SIG-M5 (cell line): ENCODE results near the gene IDH1.
"Not testable (repeated sequence)": the region's sequence is repeated elsewhere in the genome, so short reads cannot be mapped to it uniquely, and the experiment has no call there.

Experiments
- DNase-seq: peaks from one replicate; lab custom pipeline; 2025; lab: John Stamatoyannopoulos, UW

IDH1 gene

DNA sequence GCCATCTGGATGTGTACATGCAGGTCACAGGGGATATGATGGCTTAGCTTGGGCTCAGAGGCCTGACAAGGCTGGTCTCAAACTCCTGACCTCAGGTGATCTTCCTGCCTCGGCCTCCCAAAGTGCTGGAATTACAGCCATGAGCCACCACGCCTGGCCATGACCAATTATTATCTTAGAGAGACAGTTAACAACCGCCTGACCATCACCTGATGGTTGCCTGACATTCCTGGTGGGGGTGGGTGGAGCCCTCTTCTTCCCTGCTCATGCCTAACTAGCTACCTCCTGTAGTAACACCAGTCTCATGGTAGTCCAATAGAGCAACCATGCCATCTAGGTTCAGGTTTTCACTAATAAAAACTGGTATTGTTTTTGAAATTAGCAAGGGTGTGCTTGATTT is 33.0 kb downstream of the IDH1 start:
- not testable (repeated sequence) for DNase-seq

DNA sequence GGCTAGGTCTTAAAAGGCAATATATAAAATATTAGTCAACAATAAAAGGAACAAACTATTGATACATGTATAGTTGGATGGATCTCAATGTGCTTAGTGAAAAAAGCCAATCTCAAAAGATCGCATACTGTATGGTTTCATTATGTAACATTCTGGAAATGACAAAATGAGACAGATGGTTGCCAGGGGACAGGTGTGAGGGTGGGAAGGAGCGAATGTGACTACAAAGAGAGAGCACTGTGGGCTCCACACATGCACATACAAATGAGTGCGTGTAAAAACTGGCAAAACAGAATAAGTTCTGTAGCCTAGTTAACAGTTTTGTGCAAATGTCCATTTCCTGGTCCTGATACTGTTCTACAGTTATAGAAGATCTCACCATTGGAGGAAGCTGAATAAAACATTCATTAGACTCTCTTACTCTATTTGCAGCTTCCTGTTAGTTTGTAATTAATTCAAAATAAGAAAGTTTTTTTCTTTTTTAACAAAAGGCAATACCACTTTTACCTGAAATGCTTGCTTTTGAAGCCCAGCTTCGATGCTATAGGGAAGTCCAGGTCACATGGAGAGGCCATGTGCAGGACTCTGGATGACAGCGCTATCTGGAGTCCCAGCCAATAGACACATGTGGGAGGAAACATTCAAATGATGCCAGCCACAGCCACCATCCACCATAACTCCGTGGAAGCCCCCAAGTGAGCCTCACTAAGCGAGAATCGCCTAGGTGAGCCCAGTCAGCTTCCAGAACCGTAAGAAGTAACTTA is 44.0 kb downstream of the IDH1 start:
- DNase-seq = no peak

GRCh38 chr2:208208335-208209085 is 46.4 kb downstream of the IDH1 start:
- no peak for DNase-seq

DNA sequence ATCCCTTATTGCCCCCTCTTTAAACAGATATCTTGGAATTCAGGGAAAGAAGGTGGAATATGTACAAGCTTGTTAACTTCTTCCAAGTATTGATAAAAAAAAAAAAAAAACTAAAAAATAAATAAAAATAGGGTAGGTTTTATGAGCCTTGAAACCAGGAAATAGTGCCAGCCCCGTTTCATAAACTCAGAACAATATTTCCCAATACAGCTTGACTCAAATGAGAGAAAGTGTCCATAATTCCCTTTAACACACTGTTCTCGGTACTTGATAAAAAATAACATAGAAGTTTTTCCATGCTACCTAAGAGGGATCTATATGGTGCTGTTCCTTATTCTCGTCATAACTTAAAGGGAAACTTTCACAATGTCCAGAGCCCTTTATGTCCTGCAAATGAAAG is 47.1 kb downstream of the IDH1 start:
- DNase-seq = no peak

GRCh38 chr2:208204166-208204565 is 50.7 kb downstream of the IDH1 start:
- DNase-seq = no peak

- DNase-seq = no peak
Measured at GRCh38 chr2:208195531-208195930, 59.3 kb downstream of the IDH1 start.

DNA sequence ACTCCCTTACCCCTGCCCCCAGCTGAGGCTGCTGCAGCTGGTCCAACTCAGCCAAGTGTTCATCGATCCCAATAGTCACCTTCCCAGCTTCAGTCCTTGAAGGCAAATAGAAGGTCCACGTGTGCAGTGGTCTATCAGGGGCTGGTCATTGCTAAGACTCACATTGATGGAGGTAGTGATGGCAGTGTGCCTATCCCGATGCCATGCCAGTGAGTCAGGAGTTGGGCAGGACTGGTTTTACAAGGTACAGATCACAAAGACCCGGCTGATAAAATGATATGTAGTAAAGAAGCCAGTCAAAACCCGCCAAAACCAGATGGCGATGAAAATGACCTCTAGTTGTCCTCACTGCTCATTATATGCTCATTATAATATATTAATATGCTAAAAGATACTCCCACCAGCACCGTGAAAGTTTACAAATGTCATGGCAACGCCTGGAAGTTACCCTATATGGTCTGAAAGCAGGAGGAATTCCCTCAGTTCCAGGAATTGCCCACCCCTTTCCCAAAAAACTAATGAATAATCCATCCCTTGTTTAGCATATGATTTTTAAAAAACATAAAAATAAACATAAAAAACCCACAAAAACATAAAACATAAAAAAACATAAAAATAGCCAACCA is 62.1 kb downstream of the IDH1 start:
- no peak for DNase-seq

DNA sequence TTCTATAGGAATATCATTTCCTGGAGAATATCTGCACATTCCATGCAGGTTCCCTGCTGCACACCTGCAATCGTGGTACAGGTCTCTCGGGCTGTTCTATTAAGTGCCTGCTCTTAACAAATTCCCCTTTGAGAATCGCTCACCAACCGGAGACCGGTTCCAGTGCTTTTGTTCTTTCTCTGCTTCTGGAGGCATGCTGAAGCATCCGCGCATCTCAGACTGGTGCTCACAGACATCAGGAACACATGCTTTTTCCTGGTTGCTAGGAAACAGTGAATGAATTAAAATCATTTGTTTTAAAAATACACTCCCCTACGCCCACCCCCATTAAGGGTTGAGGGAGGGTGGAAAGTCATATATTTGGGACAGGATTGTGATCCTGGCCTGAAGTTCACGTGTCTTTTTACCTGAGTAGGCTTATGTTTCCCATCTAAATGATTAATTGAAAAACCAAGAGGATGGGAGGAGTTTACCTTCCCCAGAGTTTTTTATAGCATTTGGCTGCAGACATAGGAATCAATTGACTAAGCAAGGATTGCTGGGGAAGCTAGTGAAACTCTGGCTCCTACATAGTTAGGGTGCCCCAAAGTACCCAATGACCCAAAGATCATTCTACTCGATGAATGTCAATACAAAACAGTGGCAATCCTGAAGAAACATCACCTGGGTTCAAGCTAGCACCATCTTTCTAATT is 64.9 kb downstream of the IDH1 start, which contains the start of gene C2orf80:
C2orf80 (minus strand) TSS at position 221 of the 694 bp plus-strand sequence. CDS start 3,044 bp downstream, outside the sequence.
- no peak for DNase-seq

DNA sequence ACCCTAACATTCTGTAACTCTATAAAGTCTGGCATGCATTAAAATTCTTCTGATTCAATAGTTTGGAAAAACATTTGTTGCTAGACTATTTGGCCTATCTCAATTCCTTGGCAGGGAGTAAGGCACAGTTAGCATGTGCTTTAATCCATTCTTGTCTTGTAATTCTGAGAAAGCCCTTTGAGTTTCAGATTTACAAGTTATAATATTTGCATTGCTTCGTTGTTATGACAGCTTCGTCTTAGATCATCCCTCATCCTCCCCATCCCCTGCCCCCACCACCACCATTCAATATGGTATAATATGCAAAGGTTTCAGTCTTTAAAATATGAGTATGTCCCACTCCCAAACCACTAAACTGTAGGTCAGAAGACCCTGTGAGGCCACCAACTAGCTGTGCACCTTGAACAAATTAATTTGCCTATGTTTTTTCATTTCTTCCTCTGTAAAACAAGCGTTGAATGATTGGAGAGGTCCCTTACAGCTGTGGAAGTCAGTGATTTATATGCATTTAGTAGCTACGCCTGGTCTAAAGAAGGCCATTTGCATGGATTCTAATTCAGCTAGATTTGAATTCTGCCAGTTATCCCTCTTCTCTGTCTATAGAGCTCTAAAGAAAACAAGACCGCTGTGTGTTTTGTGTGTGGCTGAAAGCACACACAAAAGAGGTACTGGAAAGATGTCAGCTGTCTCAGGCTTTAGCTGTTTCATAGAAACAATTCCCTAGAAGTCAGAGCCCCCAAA is 65.6 kb downstream of the IDH1 start:
- no peak for DNase-seq

DNA sequence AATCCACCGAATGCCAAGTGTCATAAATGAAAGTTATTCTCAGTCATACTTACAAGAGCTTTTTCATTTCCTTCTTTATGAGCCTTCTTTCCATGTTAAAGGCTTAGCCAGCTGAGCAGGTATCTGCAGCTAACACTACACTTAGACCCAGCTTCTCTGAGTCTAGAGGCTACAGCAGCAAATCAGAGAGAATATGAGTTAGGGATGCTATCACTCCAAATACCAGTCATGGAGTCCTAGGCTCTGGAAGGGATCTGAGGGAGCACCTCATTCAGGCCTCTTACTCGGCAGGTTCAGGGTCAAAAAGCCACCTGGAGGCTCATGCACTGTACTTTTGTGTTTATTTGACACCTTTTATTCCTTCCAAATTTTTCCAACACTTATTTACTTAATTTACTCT is 68.0 kb downstream of the IDH1 start:
- DNase-seq = no peak

DNA sequence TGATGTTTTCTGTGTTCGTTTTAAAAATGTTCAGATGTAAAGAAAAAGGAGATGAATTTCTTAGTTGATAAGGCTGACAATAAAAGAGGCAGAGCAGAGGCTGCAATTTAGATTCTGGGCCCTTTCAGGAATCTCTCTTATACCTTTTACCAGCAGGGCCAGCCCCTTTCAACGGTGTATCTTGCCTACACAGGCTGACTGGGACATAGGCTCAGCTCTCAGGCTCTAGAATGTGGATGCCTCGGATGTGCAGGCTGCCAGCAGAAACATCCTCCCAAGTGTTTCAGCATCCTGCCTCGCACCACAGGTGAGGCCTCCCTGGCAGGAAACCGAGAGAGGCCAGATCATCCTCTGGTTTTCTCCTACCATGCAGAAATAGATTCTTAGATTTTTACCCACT is 68.4 kb downstream of the IDH1 start:
- no peak for DNase-seq
